GM12878 (cell line): ENCODE results near the gene POLE3. TPM values are rescaled to one million over a fixed set of nuclear protein-coding genes. Genes with fewer than 3 reads are reported as not detected.

Source experiments
- ATAC-seq: fragments of 200-7000 bp; cut with Tn5 transposase; 3 replicates; pipeline ENCODE4 v1.9.1; 2020; ENCODE audit warnings: mild to moderate bottlenecking, moderate library complexity
- BruUV-seq: library from RNA; stranded (reverse); fragments of 400-500 nt; replicated peaks from 2 replicates; lab custom pipeline; 2021; lab: Mats Ljungman, UMichigan
- CTCF ChIA-PET: fragments of 300-600 bp; sonication (Branson Sonifier 250); formaldehyde crosslinking; extraction: SDS; loops from one replicate; lab custom pipeline; 2021; ENCODE audit warnings: inconsistent platforms; lab: Yijun Ruan, JAX
- POLR2A ChIA-PET: fragments of 350-600 bp; formaldehyde crosslinking; extraction: SDS; loops from one replicate; lab custom pipeline; 2021; ENCODE audit warnings: inconsistent platforms; lab: Charles Lee
- RAD21 ChIA-PET: fragments of 300-600 bp; sonication (Branson Sonifier 250); formaldehyde crosslinking; loops from one replicate; lab custom pipeline; 2023; ENCODE audit warnings: antibody characterized with exemption; ENCODE audit not compliant: unreplicated experiment; lab: Charles Lee
- SMC1A ChIA-PET: fragments of 300-600 bp; sonication (Branson Sonifier 250); formaldehyde crosslinking; loops from one replicate; lab custom pipeline; 2023; ENCODE audit not compliant: unreplicated experiment, uncharacterized antibody; lab: Charles Lee
- DNase-seq: peaks from one replicate; pipeline ENCODE4 v3.0.0-alpha.2; 2011; ENCODE audit warnings: low read depth, low spot score
- FAIRE-seq: peaks from 3 replicates; lab custom pipeline; 2011; peaks lifted over from hg19 to GRCh38; lab: Jason Lieb, UNC
- H2AFZ ChIP-seq: 2 replicates; pipeline ENCODE4 v1.6.0; 2011; ENCODE audit warnings: low read depth, low read length, control low read depth; ENCODE audit not compliant: control insufficient read depth
- H3K27ac ChIP-seq: 2 replicates; pipeline ENCODE4 v1.5.1; 2011; ENCODE audit warnings: control low read depth; ENCODE audit not compliant: control insufficient read depth, insufficient read depth
- H3K27me3 ChIP-seq, 2 experiments: replicated peaks in 1 of 2; 2 replicates each; pipeline versions ENCODE4 v1.6.0 to v1.6.1; 2011; ENCODE audit warnings: low read length in 1 of 2; ENCODE audit not compliant: control insufficient read depth in 2 of 2, insufficient read depth in 2 of 2
- H3K36me3 ChIP-seq, 2 experiments: 2 replicates each; pipeline ENCODE4 v1.5.1; 2011; ENCODE audit warnings: low read length in 1 of 2; ENCODE audit not compliant: control insufficient read depth in 2 of 2, insufficient read depth in 2 of 2
- H3K4me1 ChIP-seq: 2 replicates; pipeline ENCODE4 v1.6.1; 2011; ENCODE audit warnings: mild to moderate bottlenecking, low read length, moderate library complexity, mixed read lengths; ENCODE audit not compliant: control insufficient read depth, insufficient read depth
- H3K4me2 ChIP-seq: 2 replicates; pipeline ENCODE4 v1.6.0; 2011; ENCODE audit warnings: control low read depth; ENCODE audit not compliant: control insufficient read depth, insufficient read depth
- H3K4me3 ChIP-seq: fragments of 200-600 bp; sonication (generic); 2 replicates; pipeline ENCODE4 v1.5.1; 2016
- H3K79me2 ChIP-seq: 2 replicates; pipeline ENCODE4 v1.6.0; 2011; ENCODE audit warnings: low read length; ENCODE audit not compliant: control insufficient read depth, insufficient read depth
- H3K9ac ChIP-seq: 2 replicates; pipeline ENCODE4 v1.8.0; 2011; ENCODE audit warnings: low read length, control low read depth, mixed read lengths; ENCODE audit not compliant: control insufficient read depth, insufficient read depth
- H3K9me3 ChIP-seq: replicated peaks from 3 replicates; pipeline ENCODE4 v1.5.1; 2011; ENCODE audit warnings: mild to moderate bottlenecking, low read length; ENCODE audit not compliant: control insufficient read depth, insufficient read depth
- H4K20me1 ChIP-seq: 2 replicates; pipeline ENCODE4 v1.6.0; 2011; ENCODE audit not compliant: control insufficient read depth, insufficient read depth
- ESRRA ChIP-seq: IDR thresholded peaks from 2 replicates; pipeline ENCODE4 v1.6.1; 2012; ENCODE audit warnings: mild to moderate bottlenecking, low read length, improper control_type of control experiment
- EZH2 ChIP-seq: IDR thresholded peaks from 2 replicates; pipeline ENCODE4 v1.6.1; 2012; ENCODE audit warnings: low read depth, mild to moderate bottlenecking, control low read depth, inconsistent platforms, low read length, borderline replicate concordance; ENCODE audit not compliant: control insufficient read depth
- KDM1A ChIP-seq: fragments of 200-600 bp; sonication (generic); IDR thresholded peaks from 2 replicates; pipeline ENCODE4 v1.6.1; 2016; ENCODE audit warnings: borderline replicate concordance
- MTA3 ChIP-seq: IDR thresholded peaks from 2 replicates; pipeline ENCODE4 v1.6.1; 2012; ENCODE audit warnings: low read length, inconsistent platforms, borderline replicate concordance
- NBN ChIP-seq: fragments of 450-650 bp; IDR thresholded peaks from 2 replicates; pipeline ENCODE4 v1.6.1; 2016
- NR2C1 ChIP-seq: fragments of 450-650 bp; IDR thresholded peaks from 2 replicates; pipeline ENCODE4 v1.6.1; 2017; ENCODE audit warnings: antibody characterized with exemption, mild to moderate bottlenecking, moderate library complexity
- PAX5 ChIP-seq: IDR thresholded peaks from 2 replicates; pipeline ENCODE4 v1.6.1; 2011; ENCODE audit warnings: low read depth, low read length, borderline replicate concordance
- SIN3A ChIP-seq: IDR thresholded peaks from 2 replicates; pipeline ENCODE4 v1.6.1; 2012; ENCODE audit warnings: low read depth, low read length, improper control_type of control experiment
- SMC3 ChIP-seq: IDR thresholded peaks from 2 replicates; pipeline ENCODE4 v1.6.1; 2011; ENCODE audit warnings: low read length, improper control_type of control experiment, borderline replicate concordance
- SREBF2 ChIP-seq: IDR thresholded peaks from 2 replicates; pipeline ENCODE4 v1.6.1; 2012; ENCODE audit warnings: mild to moderate bottlenecking, low read length
- ZNF207 ChIP-seq: fragments of 450-650 bp; IDR thresholded peaks from 2 replicates; pipeline ENCODE4 v1.6.1; 2014; ENCODE audit warnings: antibody characterized with exemption, mild to moderate bottlenecking, borderline replicate concordance
- ZNF217 ChIP-seq: fragments of 450-650 bp; IDR thresholded peaks from 2 replicates; pipeline ENCODE4 v1.6.1; 2017; ENCODE audit warnings: antibody characterized with exemption, mild to moderate bottlenecking
- ZSCAN29 ChIP-seq: fragments of 450-650 bp; IDR thresholded peaks from 2 replicates; pipeline ENCODE4 v1.6.1; 2017; ENCODE audit warnings: mild to moderate bottlenecking, moderate library complexity
- WGBS: methylation state at CpG from one replicate; pipeline ENCODE4 v1.1.6; 2016; ENCODE audit warnings: low lambda C conversion rate; ENCODE audit not compliant: insufficient replicate concordance, insufficient coverage; ENCODE audit errors: missing lambda C conversion rate; 5-methylcytosine and 5-hydroxymethylcytosine counted together
- in situ Hi-C: fragments of 300-500 bp; cut with MboI; formaldehyde crosslinking; loops from 9 replicates; pipeline ENCODE4 v1.14.3; 2018; ENCODE audit warnings: mixed read lengths
- intact Hi-C: fragments of 100-400 bp; cut with micrococcal nuclease; formaldehyde crosslinking; loops from one replicate; pipeline ENCODE4 v1.14.2; 2022; ENCODE audit not compliant: unreplicated experiment
- polyA plus RNA-seq, 11 experiments: library from polyadenylated mRNA; depleted of rRNA in 4 of 11; unstranded in 6 of 11; stranded (reverse) in 5 of 11; fragments of >200 nt; fragmentation: Nextera tagmentation in 4 of 11; fragmentation: Illumina TruSeq in 1 of 11; extraction: Ambion mirVana in 4 of 11; extraction: Trizol in 1 of 11; gene quantifications; 1 replicate in 1 of 11; 2 replicates in 10 of 11; pipeline versions ENCODE4 v1.2.1 to v1.2.3, GENCODE V29; 2011 to 2016; ENCODE audit warnings: inconsistent platforms in 2 of 11, missing spikeins in 2 of 11, low read depth in 1 of 11
- total RNA-seq, 4 experiments: library from RNA; depleted of rRNA in 3 of 4; stranded (reverse); fragments of >200 nt in 3 of 4; fragmentation: Illumina TruSeq in 1 of 4; extraction: Trizol in 1 of 4; gene quantifications; 2 replicates each; pipeline versions ENCODE4 v1.2.1 to v1.2.3, GENCODE V29; 2013 to 2021
- TF ChIP-seq, protein P1 (sequence below): IDR thresholded peaks from 2 replicates; pipeline ENCODE4 v1.6.1; 2012; ENCODE audit warnings: low read depth, low read length, improper control_type of control experiment
- TF ChIP-seq, protein P2 (sequence below): fragments of 450-650 bp; IDR thresholded peaks from 2 replicates; pipeline ENCODE4 v1.6.1; 2016; ENCODE audit warnings: mild to moderate bottlenecking, moderate library complexity, borderline replicate concordance
- TF ChIP-seq, protein P3 (sequence below): fragments of 150-350 bp; IDR thresholded peaks from 2 replicates; pipeline ENCODE4 v1.6.1; 2014; ENCODE audit warnings: mild to moderate bottlenecking, low read depth, low read length

The POLE3 gene
- total and polyA plus RNA-seq, 10 of the 15 experiments (the other 5 are each of a cell fraction or from before 2014, with no cell fraction given) = 40.8 to 116 (median 80.2) TPM

DNA sequence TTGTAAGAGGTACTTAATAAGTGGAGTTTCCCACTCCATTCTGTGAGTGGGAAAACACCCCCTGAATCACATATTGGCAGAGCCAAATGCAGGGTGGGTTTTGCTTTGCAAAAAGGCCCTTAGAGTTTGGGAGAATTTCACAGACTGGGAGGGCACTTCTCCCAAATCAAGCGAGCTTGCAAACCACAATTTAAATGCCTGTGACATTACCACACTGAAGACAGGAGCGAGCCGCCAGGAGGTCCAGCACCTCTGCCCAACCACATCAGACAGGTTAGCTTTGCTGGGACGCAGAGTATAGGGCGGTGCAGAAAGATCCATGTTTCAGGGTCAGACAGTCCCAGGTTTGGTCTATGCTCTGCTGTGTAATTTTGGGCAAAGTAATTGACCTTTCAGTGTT is 11.7 kb downstream of the POLE3 start (continued):
- TF ChIP-seq SREBF2 (no peak), EZH2 (no peak), MTA3 (no peak), SIN3A (no peak), NBN (no peak), ZNF207 (no peak)

DNA sequence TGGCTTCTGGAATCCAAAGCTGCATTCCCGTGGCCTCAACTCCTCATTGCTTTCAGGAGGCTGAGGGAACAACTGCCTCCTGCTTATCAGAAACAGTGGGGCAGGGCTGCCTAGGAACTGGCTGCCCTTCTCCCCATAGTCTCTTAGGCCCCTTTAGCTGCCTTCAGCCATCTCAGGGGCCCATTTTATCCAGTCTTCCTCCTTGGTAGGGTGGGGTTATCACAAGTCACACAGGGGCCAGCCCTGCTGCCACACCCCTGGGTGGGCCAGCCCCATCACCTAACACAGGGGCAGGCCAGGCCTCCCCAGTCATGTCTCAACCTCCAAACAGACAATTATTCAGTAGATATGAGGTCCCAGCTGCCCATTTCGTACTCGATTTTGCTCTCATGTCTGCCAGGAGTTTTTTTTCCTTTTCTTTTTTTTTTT is 13.3 kb downstream of the POLE3 start:
- Histone ChIP-seq H3K4me3 (no peak overlapping the region), H3K9me3 (no peaks in the 10 kb centered on the region), H3K4me1 (no peaks in the 10 kb centered on the region), H3K4me2 (no peak overlapping the region), H4K20me1 (no peaks in the 10 kb centered on the region), H2AFZ (no peak overlapping the region), H3K36me3 (no peaks in the 10 kb centered on the region), H3K27ac (no peak overlapping the region), H3K9ac (no peak overlapping the region), H3K27me3 (no peaks in the 10 kb centered on the region), H3K79me2 (no peaks in the 10 kb centered on the region; the same call in 1 of the 2 replicates)
- in situ Hi-C loops (no loop called here), intact Hi-C loops (no loop called here)
- no peak for DNase-seq
- no peak for ATAC-seq
- ChIA-PET RAD21 (no interaction called here), SMC1A (interaction anchor here (1.0 to 3.8 kb wide), 2 partner anchors 12 to 123 kb away, joined by 3 to 12 read pairs; partner anchors contain the start of gene CDC26), POLR2A (no interaction called here), CTCF (interaction anchor here (0.9 to 9.2 kb wide), 3 partner anchors 13 to 258 kb away, joined by 3 to 96 read pairs (median 4); partner anchors contain the start of genes C9orf43, CDC26, POLE3 and PRPF4)
- WGBS = 88% methylated on average over 3 of the region's 3 CpGs
- no peak for FAIRE-seq
- BruUV-seq = no TSS peak
- TF ChIP-seq KDM1A (no peak), ESRRA (no peak), PAX5 (no peak), ZSCAN29 (no peak), SMC3 (no peak), NBN (no peak), ZNF217 (no peak), NR2C1 (no peak)
- TF ChIP-seq, protein P1, sequence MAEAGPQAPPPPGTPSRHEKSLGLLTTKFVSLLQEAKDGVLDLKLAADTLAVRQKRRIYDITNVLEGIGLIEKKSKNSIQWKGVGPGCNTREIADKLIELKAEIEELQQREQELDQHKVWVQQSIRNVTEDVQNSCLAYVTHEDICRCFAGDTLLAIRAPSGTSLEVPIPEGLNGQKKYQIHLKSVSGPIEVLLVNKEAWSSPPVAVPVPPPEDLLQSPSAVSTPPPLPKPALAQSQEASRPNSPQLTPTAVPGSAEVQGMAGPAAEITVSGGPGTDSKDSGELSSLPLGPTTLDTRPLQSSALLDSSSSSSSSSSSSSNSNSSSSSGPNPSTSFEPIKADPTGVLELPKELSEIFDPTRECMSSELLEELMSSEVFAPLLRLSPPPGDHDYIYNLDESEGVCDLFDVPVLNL = no peak
- TF ChIP-seq, protein P2, sequence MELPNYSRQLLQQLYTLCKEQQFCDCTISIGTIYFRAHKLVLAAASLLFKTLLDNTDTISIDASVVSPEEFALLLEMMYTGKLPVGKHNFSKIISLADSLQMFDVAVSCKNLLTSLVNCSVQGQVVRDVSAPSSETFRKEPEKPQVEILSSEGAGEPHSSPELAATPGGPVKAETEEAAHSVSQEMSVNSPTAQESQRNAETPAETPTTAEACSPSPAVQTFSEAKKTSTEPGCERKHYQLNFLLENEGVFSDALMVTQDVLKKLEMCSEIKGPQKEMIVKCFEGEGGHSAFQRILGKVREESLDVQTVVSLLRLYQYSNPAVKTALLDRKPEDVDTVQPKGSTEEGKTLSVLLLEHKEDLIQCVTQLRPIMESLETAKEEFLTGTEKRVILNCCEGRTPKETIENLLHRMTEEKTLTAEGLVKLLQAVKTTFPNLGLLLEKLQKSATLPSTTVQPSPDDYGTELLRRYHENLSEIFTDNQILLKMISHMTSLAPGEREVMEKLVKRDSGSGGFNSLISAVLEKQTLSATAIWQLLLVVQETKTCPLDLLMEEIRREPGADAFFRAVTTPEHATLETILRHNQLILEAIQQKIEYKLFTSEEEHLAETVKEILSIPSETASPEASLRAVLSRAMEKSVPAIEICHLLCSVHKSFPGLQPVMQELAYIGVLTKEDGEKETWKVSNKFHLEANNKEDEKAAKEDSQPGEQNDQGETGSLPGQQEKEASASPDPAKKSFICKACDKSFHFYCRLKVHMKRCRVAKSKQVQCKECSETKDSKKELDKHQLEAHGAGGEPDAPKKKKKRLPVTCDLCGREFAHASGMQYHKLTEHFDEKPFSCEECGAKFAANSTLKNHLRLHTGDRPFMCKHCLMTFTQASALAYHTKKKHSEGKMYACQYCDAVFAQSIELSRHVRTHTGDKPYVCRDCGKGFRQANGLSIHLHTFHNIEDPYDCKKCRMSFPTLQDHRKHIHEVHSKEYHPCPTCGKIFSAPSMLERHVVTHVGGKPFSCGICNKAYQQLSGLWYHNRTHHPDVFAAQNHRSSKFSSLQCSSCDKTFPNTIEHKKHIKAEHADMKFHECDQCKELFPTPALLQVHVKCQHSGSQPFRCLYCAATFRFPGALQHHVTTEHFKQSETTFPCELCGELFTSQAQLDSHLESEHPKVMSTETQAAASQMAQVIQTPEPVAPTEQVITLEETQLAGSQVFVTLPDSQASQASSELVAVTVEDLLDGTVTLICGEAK = no peak
- TF ChIP-seq, protein P3, sequence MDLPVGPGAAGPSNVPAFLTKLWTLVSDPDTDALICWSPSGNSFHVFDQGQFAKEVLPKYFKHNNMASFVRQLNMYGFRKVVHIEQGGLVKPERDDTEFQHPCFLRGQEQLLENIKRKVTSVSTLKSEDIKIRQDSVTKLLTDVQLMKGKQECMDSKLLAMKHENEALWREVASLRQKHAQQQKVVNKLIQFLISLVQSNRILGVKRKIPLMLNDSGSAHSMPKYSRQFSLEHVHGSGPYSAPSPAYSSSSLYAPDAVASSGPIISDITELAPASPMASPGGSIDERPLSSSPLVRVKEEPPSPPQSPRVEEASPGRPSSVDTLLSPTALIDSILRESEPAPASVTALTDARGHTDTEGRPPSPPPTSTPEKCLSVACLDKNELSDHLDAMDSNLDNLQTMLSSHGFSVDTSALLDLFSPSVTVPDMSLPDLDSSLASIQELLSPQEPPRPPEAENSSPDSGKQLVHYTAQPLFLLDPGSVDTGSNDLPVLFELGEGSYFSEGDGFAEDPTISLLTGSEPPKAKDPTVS = no peak
